HG03139 (cell line): ENCODE measurements around the gene OCSTAMP.

Source experiments
- ATAC-seq: cut with Tn5 transposase; IDR thresholded peaks from one replicate; pipeline ENCODE4 v1.9.1; 2021; ENCODE audit not compliant: unreplicated experiment

Gene OCSTAMP

GRCh38 chr20:46520976-46521579, 29.4 kb downstream of the OCSTAMP start:
- no peak for ATAC-seq

- no peak for ATAC-seq
Measured at GRCh38 chr20:46520540-46520939, 29.9 kb downstream of the OCSTAMP start.

- no peak for ATAC-seq
Measured at GRCh38 chr20:46519471-46520068, 30.9 kb downstream of the OCSTAMP start.

GRCh38 chr20:46512943-46513844, 37.3 kb downstream of the OCSTAMP start, which contains the start of gene ZNF334:
Gene ZNF334, minus strand, starts transcription at chr20:46513559. Its CDS starts 1,457 bp downstream, at chr20:46512102.
- peak; percentile 56 for ATAC-seq

- ATAC-seq = no peak
Measured at GRCh38 chr20:46509523-46509922, 40.9 kb downstream of the OCSTAMP start.

GRCh38 chr20:46507760-46508407, 42.6 kb downstream of the OCSTAMP start:
- no peak for ATAC-seq

- ATAC-seq = no peak
Measured at GRCh38 chr20:46505506-46505905, 44.9 kb downstream of the OCSTAMP start.

- no peak for ATAC-seq
Measured at GRCh38 chr20:46501961-46502360, 48.5 kb downstream of the OCSTAMP start.

- ATAC-seq = no peak
Measured at GRCh38 chr20:46501337-46501942, 49.0 kb downstream of the OCSTAMP start.

GRCh38 chr20:46494077-46494476, 56.4 kb downstream of the OCSTAMP start:
- no peak for ATAC-seq

GRCh38 chr20:46491354-46491753, 59.1 kb downstream of the OCSTAMP start:
- ATAC-seq = no peak
